Testis (tissue), 2 donors: ENCODE data around the gene FHIT.

Experiments used
- CTCF ChIP-seq, 3 experiments: fragments of 450-650 bp in 2 of 3; fragments of 200-600 bp in 1 of 3; sonication (generic) in 1 of 3; IDR thresholded peaks; one replicate each; pipeline ENCODE4 v1.5.1; 2016 to 2019; ENCODE audit warnings: antibody characterized with exemption in 3 of 3, mild to moderate bottlenecking in 2 of 3, moderate library complexity in 1 of 3
- POLR2A ChIP-seq: fragments of 450-650 bp; IDR thresholded peaks from one replicate; pipeline ENCODE4 v1.6.1; 2017; ENCODE audit warnings: antibody characterized with exemption, mild to moderate bottlenecking, moderate library complexity

- TF ChIP-seq CTCF (IDR thresholded peaks at IDR 0.05) (no peak), POLR2A (no peak)
Observed at GRCh38 chr3:61015408-61015807, 235.8 kb downstream of the FHIT start.
